ENCODE results near the gene COL11A2.

DNA sequence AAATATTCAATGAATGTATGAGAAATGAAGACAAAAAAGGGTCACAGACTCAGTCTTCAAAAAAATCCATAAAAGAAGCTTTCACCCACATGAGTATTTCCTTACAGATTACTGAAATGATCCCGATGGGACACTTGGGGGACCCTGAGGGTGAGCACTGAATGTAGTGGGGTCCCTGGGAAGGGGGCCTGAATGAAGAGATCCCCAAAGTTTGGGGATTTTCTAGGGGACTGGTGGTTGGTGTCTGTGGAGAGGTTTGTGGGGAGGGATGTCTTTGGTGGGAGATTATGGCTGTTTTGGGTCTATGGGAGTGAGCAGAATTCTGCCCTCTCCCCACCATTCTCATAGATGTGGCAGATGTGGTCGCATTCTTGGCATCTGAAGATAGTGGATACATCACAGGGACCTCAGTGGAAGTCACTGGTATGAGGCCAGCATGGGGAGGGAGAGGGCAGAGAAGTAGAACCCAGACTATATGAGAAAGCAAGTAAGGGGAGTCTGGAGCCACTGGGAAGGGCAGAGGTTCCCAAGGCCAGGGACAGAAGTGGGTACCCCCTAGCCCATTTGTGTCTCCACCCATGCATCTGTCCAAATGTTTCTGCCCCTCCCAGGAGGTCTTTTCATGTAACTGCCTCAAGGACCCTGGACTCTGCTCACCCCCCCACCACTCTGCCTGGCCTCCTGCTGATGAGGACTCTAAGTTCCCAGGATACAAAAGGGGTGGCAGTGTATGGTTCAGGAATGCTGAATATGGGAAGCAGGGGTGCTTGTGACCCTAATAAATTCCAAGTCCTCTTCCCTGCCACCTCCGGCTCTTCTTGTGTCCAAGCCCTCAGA, 14.0 kb upstream of the COL11A2 start:
- TF ChIP-seq, protein P1, sequence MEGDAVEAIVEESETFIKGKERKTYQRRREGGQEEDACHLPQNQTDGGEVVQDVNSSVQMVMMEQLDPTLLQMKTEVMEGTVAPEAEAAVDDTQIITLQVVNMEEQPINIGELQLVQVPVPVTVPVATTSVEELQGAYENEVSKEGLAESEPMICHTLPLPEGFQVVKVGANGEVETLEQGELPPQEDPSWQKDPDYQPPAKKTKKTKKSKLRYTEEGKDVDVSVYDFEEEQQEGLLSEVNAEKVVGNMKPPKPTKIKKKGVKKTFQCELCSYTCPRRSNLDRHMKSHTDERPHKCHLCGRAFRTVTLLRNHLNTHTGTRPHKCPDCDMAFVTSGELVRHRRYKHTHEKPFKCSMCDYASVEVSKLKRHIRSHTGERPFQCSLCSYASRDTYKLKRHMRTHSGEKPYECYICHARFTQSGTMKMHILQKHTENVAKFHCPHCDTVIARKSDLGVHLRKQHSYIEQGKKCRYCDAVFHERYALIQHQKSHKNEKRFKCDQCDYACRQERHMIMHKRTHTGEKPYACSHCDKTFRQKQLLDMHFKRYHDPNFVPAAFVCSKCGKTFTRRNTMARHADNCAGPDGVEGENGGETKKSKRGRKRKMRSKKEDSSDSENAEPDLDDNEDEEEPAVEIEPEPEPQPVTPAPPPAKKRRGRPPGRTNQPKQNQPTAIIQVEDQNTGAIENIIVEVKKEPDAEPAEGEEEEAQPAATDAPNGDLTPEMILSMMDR (conservative IDR thresholded peaks at IDR 0.05): no peak
- TF ChIP-seq ZFX (IDR thresholded peaks at IDR 0.05): no peak
